ENCODE measurements around the gene ZDHHC7. TPM values are rescaled to one million over a fixed set of nuclear protein-coding genes. Genes with fewer than 3 reads are reported as not detected.

Gene ZDHHC7
- total and polyA plus RNA-seq, 11 donors, result 12.0 to 66.7 (median 43.9) TPM

GRCh38 chr16:84960942-84961341, 50.4 kb downstream of the ZDHHC7 start:
- H3K36me3 ChIP-seq, result no peaks in the 10 kb centered on the region
- no peak overlapping the region for H3K27ac ChIP-seq
- TF ChIP-seq CTCF (IDR thresholded peaks at IDR 0.05) (no peak), POLR2A (IDR thresholded peaks at IDR 0.05) (no peak)
- H3K4me3 ChIP-seq, result no peak overlapping the region
- peaks cover 0 to 5% (median 0%) of the 10 kb centered on the region in 9 donors for H3K27me3 ChIP-seq
- H3K9me3 ChIP-seq, result no peaks in the 10 kb centered on the region
- intact Hi-C loops (cut with DNase I), result loop anchor here in 2 of 10 donors (10.0 kb wide), 2 partner anchors 436 to 446 kb away; no protein-coding TSS in a partner anchor
- no peaks in the 10 kb centered on the region for H3K4me1 ChIP-seq
- DNase-seq, result no peak
- no peak for ATAC-seq
- WGBS, 4 donors, result 86 to 89% (median 89%) methylated on average over 3 to 4 of the region's 4 CpGs

GRCh38 chr16:84959784-84960417, 51.4 kb downstream of the ZDHHC7 start:
- intact Hi-C loops (cut with DNase I), result loop anchor here in 2 of 10 donors (10.0 kb wide), 2 partner anchors 435 to 445 kb away; no protein-coding TSS in a partner anchor
- H3K4me1 ChIP-seq, result no peaks in the 10 kb centered on the region
- TF ChIP-seq POLR2A (IDR thresholded peaks at IDR 0.05) (no peak), CTCF (IDR thresholded peaks at IDR 0.05) (no peak)
- DNase-seq, result no peak
- no peaks in the 10 kb centered on the region for H3K9me3 ChIP-seq
- no peak overlapping the region for H3K4me3 ChIP-seq
- no peaks in the 10 kb centered on the region for H3K36me3 ChIP-seq
- H3K27ac ChIP-seq, result no peak overlapping the region
- peaks cover 0 to 5% (median 0%) of the 10 kb centered on the region in 9 donors for H3K27me3 ChIP-seq
- WGBS, 4 donors, result 84 to 90% (median 87%) methylated on average over 17 of the region's 17 CpGs
- no peak for ATAC-seq

- Histone ChIP-seq H3K27me3 (peaks cover 0 to 5% (median 0%) of the 10 kb centered on the region in 9 donors), H3K4me1 (no peaks in the 10 kb centered on the region), H3K27ac (no peak overlapping the region), H3K36me3 (no peaks in the 10 kb centered on the region), H3K9me3 (no peaks in the 10 kb centered on the region), H3K4me3 (no peak overlapping the region)
- no peak for DNase-seq
- WGBS, 4 donors, result 92 to 95% (median 93%) methylated on average over 10 to 13 of the region's 13 CpGs
- ATAC-seq, result no peak
- TF ChIP-seq POLR2A (IDR thresholded peaks at IDR 0.05) (no peak), CTCF (IDR thresholded peaks at IDR 0.05) (no peak)
- intact Hi-C loops (cut with DNase I), result no loop called here
Observed at GRCh38 chr16:84959045-84959576, 52.2 kb downstream of the ZDHHC7 start.

GRCh38 chr16:84957792-84958191, 53.5 kb downstream of the ZDHHC7 start:
- Histone ChIP-seq H3K4me1 (peaks cover 0 to 11% (median 7%) of the 10 kb centered on the region in 12 donors), H3K36me3 (no peaks in the 10 kb centered on the region), H3K27me3 (peaks cover 0 to 5% (median 0%) of the 10 kb centered on the region in 9 donors), H3K9me3 (no peaks in the 10 kb centered on the region), H3K4me3 (no peak overlapping the region), H3K27ac (no peak overlapping the region)
- no peak for DNase-seq
- intact Hi-C loops (cut with DNase I), result no loop called here
- WGBS, 4 donors, result 86 to 100% (median 96%) methylated on average over 1 of the region's 1 CpG
- no peak for ATAC-seq
- TF ChIP-seq CTCF (IDR thresholded peaks at IDR 0.05) (no peak), POLR2A (IDR thresholded peaks at IDR 0.05) (no peak)

All from heart left ventricle (tissue), 16 donors.